ELF-1 (cell line): ENCODE measurements around the gene OR10C1.
"Not testable (repeated sequence)": the region's sequence is repeated elsewhere in the genome, so short reads cannot be mapped to it uniquely, and the experiment has no call there.

Experiments used
- DNase-seq: peaks from one replicate; pipeline ENCODE4 v3.0.0-alpha.2; 2016; ENCODE audit warnings: low read depth, low spot score

OR10C1 gene

GRCh38 chr6:29439006-29439405 is at the start of gene OR10C1:
TSS of gene OR10C1 (plus strand) at chr6:29439306. CDS start at chr6:29440016, 710 bp downstream.
- DNase-seq = no peak

- DNase-seq = no peak
Observed at GRCh38 chr6:29395331-29395730, 43.8 kb upstream of the OR10C1 start, which contains the start of gene OR12D2. TSS of gene OR12D2 (plus strand) at chr6:29395631. CDS start at chr6:29396700, 1,069 bp downstream.

- DNase-seq = no peak
Observed at GRCh38 chr6:29399525-29399924, 39.6 kb upstream of the OR10C1 start.

GRCh38 chr6:29403801-29404200 is 35.3 kb upstream of the OR10C1 start:
- no peak for DNase-seq

- no peak for DNase-seq
Observed at GRCh38 chr6:29414588-29414987, 24.5 kb upstream of the OR10C1 start, which contains the start of gene OR12D1. TSS of gene OR12D1 (plus strand) at chr6:29414928.

- DNase-seq = no peak
Observed at GRCh38 chr6:29419516-29419915, 19.6 kb upstream of the OR10C1 start.

- no peak for DNase-seq
Observed at GRCh38 chr6:29424168-29424567, 14.9 kb upstream of the OR10C1 start.

GRCh38 chr6:29424575-29424974 is 14.5 kb upstream of the OR10C1 start:
- no peak for DNase-seq

GRCh38 chr6:29425075-29425474 is 14.0 kb upstream of the OR10C1 start:
- DNase-seq = no peak

GRCh38 chr6:29426654-29427053 is 12.5 kb upstream of the OR10C1 start:
- no peak for DNase-seq

GRCh38 chr6:29436730-29437129 is 2.4 kb upstream of the OR10C1 start:
- DNase-seq = peak; percentile 57

GRCh38 chr6:29442719-29443118 is 3.6 kb downstream of the OR10C1 start:
- no peak for DNase-seq

GRCh38 chr6:29444031-29444430 is 4.9 kb downstream of the OR10C1 start:
- not testable (repeated sequence) for DNase-seq

GRCh38 chr6:29447670-29448069 is 8.6 kb downstream of the OR10C1 start:
- DNase-seq = peak; percentile 49

- no peak for DNase-seq
Observed at GRCh38 chr6:29451471-29452193, 12.5 kb downstream of the OR10C1 start.

GRCh38 chr6:29456971-29457370 is 17.9 kb downstream of the OR10C1 start, which contains the start of the genes OR11A1 and OR2H1:
TSS of gene OR11A1 (minus strand) at chr6:29457071. CDS start at chr6:29427641, 29,430 bp downstream.
TSS of gene OR2H1 (plus strand) at chr6:29457155. CDS start at chr6:29461770, 4,615 bp downstream.
- no peak for DNase-seq

GRCh38 chr6:29461021-29461814 is 22.1 kb downstream of the OR10C1 start:
- no peak for DNase-seq

- DNase-seq = no peak
Observed at GRCh38 chr6:29462022-29462421, 22.9 kb downstream of the OR10C1 start.

GRCh38 chr6:29465279-29465678 is 26.2 kb downstream of the OR10C1 start:
- no peak for DNase-seq

- DNase-seq = no peak
Observed at GRCh38 chr6:29465801-29466200, 26.7 kb downstream of the OR10C1 start.

- DNase-seq = no peak
Observed at GRCh38 chr6:29466241-29466640, 27.1 kb downstream of the OR10C1 start.

GRCh38 chr6:29474996-29475395 is 35.9 kb downstream of the OR10C1 start:
- no peak for DNase-seq
